CD14-positive monocyte (primary cell): ENCODE measurements around the gene SETBP1. TPM values are rescaled to one million over a fixed set of nuclear protein-coding genes. Genes with fewer than 3 reads are reported as not detected.
A peak's percentile ranks its signal among the peaks of the same experiment; 100 is the strongest.

Experiments used
- DNase-seq, 3 donors: peaks; one replicate each; pipeline ENCODE4 v3.0.0-alpha.2; 2011 to 2022
- H2AFZ ChIP-seq: 2 replicates; pipeline ENCODE4 v1.6.0; 2012; ENCODE audit warnings: mild to moderate bottlenecking, low read depth, low read length, inconsistent platforms; ENCODE audit not compliant: insufficient read depth, poor library complexity, severe bottlenecking
- H3K27ac ChIP-seq, 2 donors: 1 replicate in 1 of 2; 2 replicates in 1 of 2; pipeline ENCODE4 v1.5.1; 2012 to 2013; ENCODE audit warnings: low read length in 2 of 2, control low read depth in 1 of 2, inconsistent platforms in 1 of 2, low read depth in 1 of 2, mild to moderate bottlenecking in 1 of 2
- H3K27me3 ChIP-seq, 2 donors: one replicate each; pipeline versions ENCODE4 v1.6.0 to v1.6.1; 2011 to 2013; ENCODE audit warnings: low read length in 2 of 2; ENCODE audit not compliant: control insufficient read depth in 2 of 2, insufficient read depth in 2 of 2
- H3K36me3 ChIP-seq, 2 donors: replicated peaks in 1 of 2; 1 replicate in 1 of 2; 2 replicates in 1 of 2; pipeline versions ENCODE4 v1.5.1 to v1.6.1; 2012 to 2013; ENCODE audit warnings: low read length in 2 of 2, control low read depth in 1 of 2, inconsistent platforms in 1 of 2, mild to moderate bottlenecking in 1 of 2; ENCODE audit not compliant: insufficient read depth in 2 of 2, control insufficient read depth in 1 of 2
- H3K4me1 ChIP-seq, 2 donors: 1 replicate in 1 of 2; 2 replicates in 1 of 2; pipeline versions ENCODE4 v1.5.1 to v1.6.1; 2012 to 2013; ENCODE audit warnings: low read length in 2 of 2, control low read depth in 1 of 2, inconsistent platforms in 1 of 2, mild to moderate bottlenecking in 1 of 2, moderate library complexity in 1 of 2; ENCODE audit not compliant: insufficient read depth in 2 of 2, control insufficient read depth in 1 of 2
- H3K4me2 ChIP-seq: replicated peaks from 2 replicates; pipeline ENCODE3; 2012; ENCODE audit warnings: low read length, moderate library complexity, mild to moderate bottlenecking; ENCODE audit not compliant: poor library complexity, severe bottlenecking; ENCODE audit errors: extremely low read depth
- H3K4me3 ChIP-seq, 3 experiments: fragments of 200-600 bp in 1 of 3; sonication (generic) in 1 of 3; replicated peaks in 1 of 3; 1 replicate in 2 of 3; 2 replicates in 1 of 3; pipeline ENCODE4 v1.5.1; 2011 to 2013; ENCODE audit warnings: low read length in 3 of 3, mild to moderate bottlenecking in 3 of 3, control low read depth in 2 of 3, low read depth in 2 of 3, inconsistent platforms in 1 of 3, moderate library complexity in 1 of 3
- H3K79me2 ChIP-seq: 2 replicates; pipeline ENCODE4 v1.6.0; 2012; ENCODE audit warnings: mild to moderate bottlenecking, control low read depth, inconsistent platforms, low read length, moderate library complexity; ENCODE audit not compliant: insufficient read depth
- H3K9ac ChIP-seq: 2 replicates; pipeline ENCODE4 v1.6.0; 2017; ENCODE audit warnings: low read length, mild to moderate bottlenecking; ENCODE audit not compliant: insufficient read depth, poor library complexity, severe bottlenecking
- H3K9me3 ChIP-seq, 2 donors: replicated peaks in 1 of 2; 1 replicate in 1 of 2; 2 replicates in 1 of 2; pipeline versions ENCODE4 v1.5.1 to v1.6.1; 2012 to 2013; ENCODE audit warnings: low read length in 2 of 2, control low read depth in 1 of 2; ENCODE audit not compliant: control insufficient read depth in 1 of 2, insufficient read depth in 1 of 2
- H4K20me1 ChIP-seq: 2 replicates; pipeline ENCODE4 v1.6.0; 2012; ENCODE audit warnings: mild to moderate bottlenecking, low read length, control low read depth, moderate library complexity; ENCODE audit not compliant: insufficient read depth
- H3K27ac Mint-ChIP-seq, 7 donors: one replicate each; pipeline ENCODE4 v1.8.0; 2020; ENCODE audit warnings: mild to moderate bottlenecking in 7 of 7, mixed read lengths in 7 of 7, moderate library complexity in 6 of 7, inconsistent platforms in 2 of 7
- H3K27me3 Mint-ChIP-seq, 3 donors: one replicate each; pipeline ENCODE4 v1.8.0; 2021 to 2022; ENCODE audit warnings: low read depth in 3 of 3, mild to moderate bottlenecking in 3 of 3, mixed read lengths in 3 of 3, moderate library complexity in 3 of 3, inconsistent platforms in 1 of 3
- H3K36me3 Mint-ChIP-seq, 2 donors: one replicate each; pipeline ENCODE4 v1.8.0; 2020; ENCODE audit warnings: mixed read lengths in 2 of 2, inconsistent platforms in 1 of 2, mild to moderate bottlenecking in 1 of 2
- H3K4me1 Mint-ChIP-seq: one replicate; pipeline ENCODE4 v1.8.0; 2020; ENCODE audit warnings: mild to moderate bottlenecking, mixed read lengths
- H3K4me3 Mint-ChIP-seq, 2 donors: one replicate each; pipeline ENCODE4 v1.8.0; 2020; ENCODE audit warnings: mild to moderate bottlenecking in 2 of 2, mixed read lengths in 2 of 2, moderate library complexity in 1 of 2
- H3K9me3 Mint-ChIP-seq, 7 donors: one replicate each; pipeline ENCODE4 v1.8.0; 2020 to 2022; ENCODE audit warnings: mixed read lengths in 7 of 7, mild to moderate bottlenecking in 6 of 7, moderate library complexity in 6 of 7, inconsistent platforms in 2 of 7
- CTCF ChIP-seq: fragments of 200-600 bp; IDR thresholded peaks from one replicate; pipeline ENCODE4 v1.8.0; 2022; ENCODE audit warnings: antibody characterized with exemption, mild to moderate bottlenecking
- WGBS: methylation state at CpG from one replicate; pipeline ENCODE4 v1.1.5; 2013; ENCODE audit warnings: missing lambda C conversion rate; ENCODE audit not compliant: insufficient coverage; 5-methylcytosine and 5-hydroxymethylcytosine counted together
- intact Hi-C, 2 donors: fragments of 100-400 bp; cut with micrococcal nuclease; formaldehyde crosslinking; loops; one replicate each; pipeline versions ENCODE4 v1.15.0 to v1.15.1; 2023
- polyA plus RNA-seq, 3 donors: library from polyadenylated mRNA; depleted of rRNA in 1 of 3; unstranded in 2 of 3; stranded (reverse) in 1 of 3; fragments of 300-500 nt in 2 of 3; fragments of >200 nt in 1 of 3; fragmentation: Illumina TruSeq in 2 of 3; gene quantifications; 1 replicate in 2 of 3; 2 replicates in 1 of 3; pipeline ENCODE4 v1.2.3, GENCODE V29; 2012 to 2021

SETBP1 gene
- polyA plus RNA-seq, 3 donors: 0.01 to 1.2 TPM; not detected in 1

- 89% methylated on average over 1 of the region's 4 CpGs for WGBS
- peak overlapping the region in 3 of 7 donors; percentile 4 to 69 (median 16) for H3K27ac Mint-ChIP-seq
- no peaks in the 10 kb centered on the region for H3K79me2 ChIP-seq
Observed at GRCh38 chr18:44842588-44843412, 162.1 kb downstream of the SETBP1 start.

GRCh38 chr18:44844486-44844885, 163.8 kb downstream of the SETBP1 start:
- Histone ChIP-seq H3K27ac (no peak overlapping the region), H3K79me2 (no peaks in the 10 kb centered on the region), H3K4me3 (no peak overlapping the region), H3K27me3 (peaks cover 3 to 4% of the 10 kb centered on the region in 2 donors), H3K9ac (no peak overlapping the region), H3K4me2 (no peak overlapping the region), H3K4me1 (peaks cover 19 to 26% of the 10 kb centered on the region in 2 donors), H3K9me3 (no peaks in the 10 kb centered on the region), H2AFZ (no peak overlapping the region), H4K20me1 (no peaks in the 10 kb centered on the region), H3K36me3 (no peaks in the 10 kb centered on the region)
- WGBS: 100% methylated on average over 4 of the region's 5 CpGs
- Mint-ChIP-seq H3K4me1 (peaks cover 32% of the 10 kb centered on the region), H3K9me3 (peaks cover 0 to 5% (median 1%) of the 10 kb centered on the region in 7 donors), H3K27me3 (peaks cover 6 to 22% (median 18%) of the 10 kb centered on the region in 3 donors), H3K36me3 (peaks cover 6% of the 10 kb centered on the region in 2 donors), H3K27ac (peak overlapping the region in 1 of 7 donors; percentile 5), H3K4me3 (no peak overlapping the region)
- intact Hi-C loops: no loop called here
- no peak for TF ChIP-seq CTCF
- DNase-seq: no peak

More at GRCh38 chr18:44842588-44843412, 162.1 kb downstream of the SETBP1 start:
- DNase-seq: no peak
- Histone ChIP-seq H3K27ac (no peak overlapping the region), H3K4me3 (no peak overlapping the region), H3K4me2 (no peak overlapping the region), H2AFZ (no peak overlapping the region), H3K9ac (no peak overlapping the region), H3K4me1 (peaks cover 33 to 41% of the 10 kb centered on the region in 2 donors), H3K36me3 (no peaks in the 10 kb centered on the region), H4K20me1 (no peaks in the 10 kb centered on the region), H3K27me3 (peaks cover 0 to 3% of the 10 kb centered on the region in 2 donors), H3K9me3 (no peaks in the 10 kb centered on the region)
- Mint-ChIP-seq H3K4me3 (peak overlapping the region in 1 of 2 donors; percentile 39), H3K9me3 (peaks cover 0 to 5% (median 1%) of the 10 kb centered on the region in 7 donors), H3K27me3 (peaks cover 6 to 20% (median 11%) of the 10 kb centered on the region in 3 donors), H3K4me1 (peaks cover 49% of the 10 kb centered on the region), H3K36me3 (peaks cover 6% of the 10 kb centered on the region in 2 donors)
- no peak for TF ChIP-seq CTCF
- intact Hi-C loops: no loop called here
